Activated CD4-positive, alpha-beta T cell treated with anti-CD3 and anti-CD28 coated beads, Interleukin-2, Interleukin-4, amounts not matched to agents 100 ng/mL and 50 ng/mL, durations not matched to agents 16 hours and 8 hours (primary cell): ENCODE measurements around the gene VPS33B.
"Not testable (repeated sequence)": the region's sequence is repeated elsewhere in the genome, so short reads cannot be mapped to it uniquely, and the experiment has no call there.

Experiments used
- DNase-seq: peaks from one replicate; pipeline ENCODE4 v3.0.0-alpha.2; 2020; ENCODE audit warnings: low spot score

Gene VPS33B

GRCh38 chr15:91031796-91032195, 9.4 kb upstream of the VPS33B start:
- no peak for DNase-seq

GRCh38 chr15:91027677-91028076, 5.3 kb upstream of the VPS33B start:
- no peak for DNase-seq

GRCh38 chr15:91023720-91024119, 1.3 kb upstream of the VPS33B start:
- DNase-seq: no peak

GRCh38 chr15:91022832-91023129, 387 bp upstream of the VPS33B start:
- no peak for DNase-seq

GRCh38 chr15:91021516-91022074, 799 bp downstream of the VPS33B start:
- peak; percentile 3 for DNase-seq

GRCh38 chr15:91018158-91018557, 4.2 kb downstream of the VPS33B start:
- no peak for DNase-seq

GRCh38 chr15:91017716-91018115, 4.7 kb downstream of the VPS33B start:
- DNase-seq: no peak

- DNase-seq: not testable (repeated sequence)
These were observed 8.7 kb downstream of the VPS33B start for GRCh38 chr15:91013701-91014100.

GRCh38 chr15:91007266-91007665, 15.1 kb downstream of the VPS33B start:
- DNase-seq: no peak

- DNase-seq: no peak
These were observed 21.2 kb downstream of the VPS33B start for GRCh38 chr15:91001209-91001608.

- no peak for DNase-seq
These were observed 23.7 kb downstream of the VPS33B start for GRCh38 chr15:90998737-90999136.

GRCh38 chr15:90994417-90995311, 27.7 kb downstream of the VPS33B start, which contains the start of gene PRC1:
Gene PRC1, minus strand, starts transcription at chr15:90994535. Its CDS starts 118 bp downstream, at chr15:90994417.
- DNase-seq: peak; percentile 99

GRCh38 chr15:90994059-90994416, 28.4 kb downstream of the VPS33B start:
- no peak for DNase-seq

- DNase-seq: no peak
These were observed 30.7 kb downstream of the VPS33B start for GRCh38 chr15:90991587-90992285.

GRCh38 chr15:90990446-90990845, 31.9 kb downstream of the VPS33B start:
- no peak for DNase-seq

GRCh38 chr15:90989040-90989768, 33.2 kb downstream of the VPS33B start:
- no peak for DNase-seq

- DNase-seq: no peak
These were observed 34.1 kb downstream of the VPS33B start for GRCh38 chr15:90988296-90988695.

GRCh38 chr15:90987561-90988141, 34.7 kb downstream of the VPS33B start:
- DNase-seq: no peak

GRCh38 chr15:90986790-90987507, 35.4 kb downstream of the VPS33B start:
- no peak for DNase-seq

- DNase-seq: peak; percentile 54
These were observed 40.3 kb downstream of the VPS33B start for GRCh38 chr15:90982135-90982534.

- no peak for DNase-seq
These were observed 40.7 kb downstream of the VPS33B start for GRCh38 chr15:90981681-90982080.
